Karpas-422 (cell line): ENCODE measurements around the gene FAM3B. TPM values are rescaled to one million over a fixed set of nuclear protein-coding genes. Genes with fewer than 3 reads are reported as not detected.
"Not testable (repeated sequence)": the region's sequence is repeated elsewhere in the genome, so short reads cannot be mapped to it uniquely, and the experiment has no call there.

Experiments used
- DNase-seq: peaks from one replicate; pipeline ENCODE4 v3.0.0-alpha.2; 2015
- H2AFZ ChIP-seq: fragments of 200-600 bp; sonication (generic); 2 replicates; pipeline ENCODE4 v1.6.1; 2014; ENCODE audit warnings: antibody characterized with exemption, low read length, mixed read lengths
- H3K27ac ChIP-seq: fragments of 200-600 bp; sonication (generic); 2 replicates; pipeline ENCODE4 v1.5.1; 2014; ENCODE audit warnings: mild to moderate bottlenecking, low read length, moderate library complexity
- H3K27me3 ChIP-seq: fragments of 200-600 bp; sonication (generic); 2 replicates; pipeline ENCODE4 v1.6.1; 2014; ENCODE audit warnings: low read length, mixed read lengths
- H3K36me3 ChIP-seq: fragments of 200-600 bp; sonication (generic); 2 replicates; pipeline ENCODE4 v1.6.1; 2014; ENCODE audit warnings: low read length, mixed read lengths; ENCODE audit not compliant: insufficient read depth
- H3K4me1 ChIP-seq: fragments of 200-600 bp; sonication (generic); 2 replicates; pipeline ENCODE4 v1.6.1; 2014; ENCODE audit warnings: mild to moderate bottlenecking, low read length, mixed read lengths
- H3K4me2 ChIP-seq: fragments of 200-600 bp; sonication (generic); 2 replicates; pipeline ENCODE4 v1.6.1; 2014; ENCODE audit warnings: low read length, low read depth, mild to moderate bottlenecking; ENCODE audit not compliant: poor library complexity, severe bottlenecking
- H3K4me3 ChIP-seq: fragments of 200-600 bp; sonication (generic); 2 replicates; pipeline ENCODE4 v1.5.1; 2014; ENCODE audit warnings: mild to moderate bottlenecking, antibody characterized with exemption, low read length, mixed read lengths
- H3K79me2 ChIP-seq: fragments of 200-600 bp; sonication (generic); 2 replicates; pipeline ENCODE4 v1.6.1; 2014; ENCODE audit warnings: mild to moderate bottlenecking, low read length, mixed read lengths
- H3K9ac ChIP-seq: fragments of 200-600 bp; sonication (generic); 2 replicates; pipeline ENCODE4 v1.6.0; 2014; ENCODE audit warnings: low read length
- H3K9me2 ChIP-seq: fragments of 200-600 bp; sonication (generic), shearing (Covaris generic); replicated peaks from 2 replicates; pipeline ENCODE4 v1.6.0; 2014; ENCODE audit warnings: mild to moderate bottlenecking, low read length, moderate library complexity; ENCODE audit not compliant: insufficient read depth
- H3K9me3 ChIP-seq: fragments of 300-700, 200-600 bp; sonication (generic); 2 replicates; pipeline ENCODE4 v1.6.1; 2014; ENCODE audit warnings: low read length, mixed read lengths
- H4K20me1 ChIP-seq: fragments of 200-600 bp; sonication (generic); 2 replicates; pipeline ENCODE4 v1.6.1; 2014; ENCODE audit warnings: mild to moderate bottlenecking, antibody characterized with exemption, low read length, low read depth; ENCODE audit not compliant: insufficient read depth
- total RNA-seq: library from RNA; depleted of rRNA; stranded (reverse); fragments of >200 nt; shearing (Covaris generic); gene quantifications from 2 replicates; pipeline ENCODE4 v1.2.3, GENCODE V29; 2014; ENCODE audit warnings: low replicate concordance

FAM3B gene
- total RNA-seq, 1 experiment from 2014 or later, result not detected

- H2AFZ ChIP-seq, H3K4me1 ChIP-seq, H3K4me3 ChIP-seq, H3K27ac ChIP-seq, DNase-seq, H3K27me3 ChIP-seq, H3K9me2 ChIP-seq, H3K36me3 ChIP-seq, H3K4me2 ChIP-seq, H3K79me2 ChIP-seq, H3K9me3 ChIP-seq, H3K9ac ChIP-seq, H4K20me1 ChIP-seq: not testable (repeated sequence)
These were observed 3.1 kb upstream of the FAM3B start for GRCh38 chr21:41313285-41314164.

GRCh38 chr21:41315726-41316125 is 875 bp upstream of the FAM3B start:
- Histone ChIP-seq H3K9me3 (no peaks in the 10 kb centered on the region), H2AFZ (no peak overlapping the region), H3K27me3 (no peaks in the 10 kb centered on the region), H3K4me2 (no peak overlapping the region), H3K36me3 (no peaks in the 10 kb centered on the region), H3K9ac (no peak overlapping the region), H3K27ac (no peak overlapping the region), H3K9me2 (no peaks in the 10 kb centered on the region), H4K20me1 (no peaks in the 10 kb centered on the region), H3K4me1 (no peaks in the 10 kb centered on the region), H3K79me2 (no peaks in the 10 kb centered on the region), H3K4me3 (no peak overlapping the region)
- no peak for DNase-seq

GRCh38 chr21:41317063-41317392 is 427 bp downstream of the FAM3B start:
- no peaks in the 10 kb centered on the region for H4K20me1 ChIP-seq
- no peak overlapping the region for H3K4me2 ChIP-seq
- H2AFZ ChIP-seq, result no peak overlapping the region
- no peaks in the 10 kb centered on the region for H3K4me1 ChIP-seq
- H3K9me2 ChIP-seq, result no peaks in the 10 kb centered on the region
- H3K79me2 ChIP-seq, result no peaks in the 10 kb centered on the region
- no peak for DNase-seq
- H3K27me3 ChIP-seq, result no peaks in the 10 kb centered on the region
- no peak overlapping the region for H3K27ac ChIP-seq
- H3K9ac ChIP-seq, result no peak overlapping the region
- H3K9me3 ChIP-seq, result no peaks in the 10 kb centered on the region
- H3K4me3 ChIP-seq, result no peak overlapping the region
- H3K36me3 ChIP-seq, result no peaks in the 10 kb centered on the region

- no peak overlapping the region for H3K4me2 ChIP-seq
These were observed 857 bp downstream of the FAM3B start for GRCh38 chr21:41317458-41317857.

GRCh38 chr21:41318218-41318617 is 1.6 kb downstream of the FAM3B start:
- Histone ChIP-seq H2AFZ (no peak overlapping the region), H3K4me1 (no peaks in the 10 kb centered on the region), H3K9me3 (no peaks in the 10 kb centered on the region), H3K9ac (no peak overlapping the region), H3K9me2 (no peaks in the 10 kb centered on the region), H3K79me2 (no peaks in the 10 kb centered on the region), H3K4me2 (no peak overlapping the region), H3K36me3 (no peaks in the 10 kb centered on the region), H3K27ac (no peak overlapping the region), H3K4me3 (no peak overlapping the region), H4K20me1 (no peaks in the 10 kb centered on the region), H3K27me3 (no peaks in the 10 kb centered on the region)
- no peak for DNase-seq

More at GRCh38 chr21:41317458-41317857, 857 bp downstream of the FAM3B start:
- H3K79me2 ChIP-seq, result no peaks in the 10 kb centered on the region
- no peak overlapping the region for H3K27ac ChIP-seq
- H3K27me3 ChIP-seq, result no peaks in the 10 kb centered on the region
- H3K9me2 ChIP-seq, result no peaks in the 10 kb centered on the region
- H2AFZ ChIP-seq, result no peak overlapping the region
- no peak for DNase-seq
- H4K20me1 ChIP-seq, result no peaks in the 10 kb centered on the region
- H3K9ac ChIP-seq, result no peak overlapping the region
- H3K9me3 ChIP-seq, result no peaks in the 10 kb centered on the region
- no peaks in the 10 kb centered on the region for H3K4me1 ChIP-seq
- no peak overlapping the region for H3K4me3 ChIP-seq
- no peaks in the 10 kb centered on the region for H3K36me3 ChIP-seq

- Histone ChIP-seq H4K20me1 (no peaks in the 10 kb centered on the region), H3K9me2 (no peaks in the 10 kb centered on the region), H3K4me1 (no peaks in the 10 kb centered on the region), H3K9ac (no peak overlapping the region), H2AFZ (no peak overlapping the region), H3K4me2 (no peak overlapping the region), H3K9me3 (no peaks in the 10 kb centered on the region), H3K4me3 (no peak overlapping the region), H3K79me2 (no peaks in the 10 kb centered on the region), H3K27me3 (no peaks in the 10 kb centered on the region), H3K27ac (no peak overlapping the region), H3K36me3 (no peaks in the 10 kb centered on the region)
- DNase-seq, result no peak
These were observed 2.7 kb downstream of the FAM3B start for GRCh38 chr21:41319273-41319672.

- Histone ChIP-seq H3K9me3 (no peaks in the 10 kb centered on the region), H3K4me1 (no peaks in the 10 kb centered on the region), H3K36me3 (no peaks in the 10 kb centered on the region), H3K9ac (no peak overlapping the region), H3K9me2 (no peaks in the 10 kb centered on the region), H2AFZ (no peak overlapping the region), H3K27me3 (no peaks in the 10 kb centered on the region), H3K79me2 (no peaks in the 10 kb centered on the region), H3K27ac (no peak overlapping the region), H3K4me3 (no peak overlapping the region), H4K20me1 (no peaks in the 10 kb centered on the region), H3K4me2 (no peak overlapping the region)
- DNase-seq, result no peak
These were observed 4.8 kb downstream of the FAM3B start for GRCh38 chr21:41321211-41321907.

- H3K36me3 ChIP-seq, result no peaks in the 10 kb centered on the region
- no peaks in the 10 kb centered on the region for H3K9me2 ChIP-seq
- no peak overlapping the region for H3K4me2 ChIP-seq
- no peaks in the 10 kb centered on the region for H3K4me1 ChIP-seq
- no peak overlapping the region for H3K27ac ChIP-seq
- no peaks in the 10 kb centered on the region for H4K20me1 ChIP-seq
- H3K9me3 ChIP-seq, result no peaks in the 10 kb centered on the region
- no peaks in the 10 kb centered on the region for H3K79me2 ChIP-seq
- H3K4me3 ChIP-seq, result no peak overlapping the region
- no peak overlapping the region for H3K9ac ChIP-seq
- no peaks in the 10 kb centered on the region for H3K27me3 ChIP-seq
- no peak for DNase-seq
- no peak overlapping the region for H2AFZ ChIP-seq
These were observed 5.4 kb downstream of the FAM3B start for GRCh38 chr21:41321908-41322495.
